Stimulated activated CD4-positive, alpha-beta T cell treated with anti-CD3 and anti-CD28 coated beads, TNF-alpha, amount 100 ng/mL, for 24 hours (primary cell): Measurements from ENCODE around the gene BCL2.

ENCODE experiments used
- DNase-seq, 3 experiments: peaks; one replicate each; pipeline ENCODE4 v3.0.0-alpha.2; 2020; ENCODE audit warnings: low read depth in 3 of 3

Gene BCL2

GRCh38 chr18:63157293-63158011, 162.1 kb downstream of the BCL2 start:
- DNase-seq: no peak

DNA sequence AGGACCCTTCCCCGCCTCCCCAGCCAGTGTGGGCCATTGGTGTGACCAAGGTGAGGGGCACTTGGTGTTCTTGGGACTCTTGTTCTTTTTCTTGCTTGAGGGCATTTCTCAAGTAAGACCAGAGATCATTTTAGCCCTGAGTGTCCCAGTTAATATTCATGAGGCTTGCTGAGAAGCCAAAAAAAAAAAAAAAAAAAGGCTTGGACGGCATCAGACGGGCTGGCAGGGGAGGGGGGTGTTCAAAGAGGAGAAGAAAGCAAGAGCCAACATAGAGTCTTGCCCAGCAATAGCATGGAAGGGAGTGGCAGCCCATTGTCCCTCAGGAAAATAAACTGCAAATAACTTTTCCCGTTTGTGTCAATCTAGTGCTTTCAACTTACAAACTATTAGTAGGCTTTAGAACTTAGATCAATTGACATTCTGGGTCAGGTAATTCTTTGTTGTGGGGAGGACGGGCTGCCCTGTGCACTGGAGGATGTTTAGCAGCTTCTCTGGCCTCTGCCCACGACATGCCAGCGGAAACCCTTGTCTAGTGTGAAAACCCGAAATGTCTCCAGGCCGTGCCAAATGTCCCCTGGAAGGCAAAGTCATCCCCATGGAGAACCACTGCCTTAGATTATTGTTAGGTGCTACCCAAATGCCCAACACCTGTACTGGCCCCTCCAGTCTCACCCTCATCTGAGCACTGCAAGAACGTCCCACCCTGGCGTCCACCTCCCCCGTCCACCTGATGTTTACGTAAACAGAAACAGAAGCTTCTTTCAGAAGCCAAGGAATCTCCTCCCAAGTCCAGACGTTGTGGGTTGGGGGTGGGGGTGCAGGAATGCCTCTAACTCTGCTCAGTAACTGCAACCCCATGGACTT, 163.4 kb downstream of the BCL2 start:
- no peak for DNase-seq

DNA sequence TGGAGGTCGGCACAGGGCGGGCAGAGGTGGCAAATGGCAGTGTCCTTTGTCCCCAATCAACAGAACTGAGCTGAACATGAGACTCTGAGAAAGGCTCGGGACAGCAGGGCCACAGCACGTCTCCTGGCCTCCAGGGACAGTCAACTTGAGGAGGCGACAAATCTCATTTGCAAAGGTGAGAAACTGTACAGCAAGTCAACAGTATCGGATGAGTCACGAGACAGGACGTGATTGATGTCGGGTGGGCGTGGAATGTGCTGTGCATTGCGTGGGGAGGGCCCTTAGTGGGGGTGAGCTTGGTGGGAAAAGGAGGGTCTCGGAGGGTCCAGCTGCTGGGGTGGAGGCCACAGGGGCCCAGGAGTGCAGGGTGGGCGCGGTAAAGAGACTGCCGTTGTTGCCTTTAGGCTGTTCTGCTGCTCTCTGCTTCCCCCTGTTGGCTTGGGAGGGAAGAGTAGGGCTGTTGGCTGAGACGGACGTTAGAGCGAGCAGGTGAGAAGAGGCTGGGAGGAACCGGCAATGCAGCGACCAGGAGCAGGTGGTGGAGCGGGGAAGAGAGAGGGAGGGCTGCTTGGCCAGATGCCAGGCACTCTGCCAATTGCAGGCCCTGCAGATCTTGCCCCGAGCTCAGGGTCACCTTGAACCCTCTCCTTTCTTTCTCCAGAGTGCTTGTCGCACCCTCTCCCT, 164.3 kb downstream of the BCL2 start:
- DNase-seq: peak; percentile 69 to 80 (median 77)

- no peak for DNase-seq
These were observed 165.0 kb downstream of the BCL2 start for GRCh38 chr18:63154350-63155152.

DNA sequence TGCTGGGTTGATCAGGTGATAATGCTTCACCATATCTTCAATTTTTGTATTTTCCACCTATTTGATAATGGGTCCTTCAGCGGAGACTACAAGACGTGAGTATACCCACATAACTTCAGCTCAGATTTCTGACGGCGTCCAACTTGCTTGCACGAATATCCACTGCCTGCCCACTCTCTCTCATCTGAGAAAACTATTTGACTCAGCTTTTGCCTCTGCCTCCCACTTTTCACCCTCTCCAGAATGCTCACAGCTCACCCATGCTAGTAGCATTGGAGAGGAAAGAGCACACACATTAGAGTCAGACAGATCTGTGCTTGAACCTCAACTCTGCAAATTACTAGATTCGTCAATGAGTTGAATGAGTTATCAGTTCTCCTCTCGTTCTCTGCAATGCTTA, 166.8 kb downstream of the BCL2 start:
- no peak for DNase-seq

GRCh38 chr18:63152096-63152495, 167.5 kb downstream of the BCL2 start:
- no peak for DNase-seq

- no peak for DNase-seq
These were observed 168.0 kb downstream of the BCL2 start for GRCh38 chr18:63151539-63151938.

GRCh38 chr18:63150942-63151421, 168.6 kb downstream of the BCL2 start:
- DNase-seq: no peak

GRCh38 chr18:63150326-63150725, 169.2 kb downstream of the BCL2 start:
- no peak for DNase-seq

GRCh38 chr18:63149302-63149587, 170.3 kb downstream of the BCL2 start:
- no peak for DNase-seq

GRCh38 chr18:63148449-63149301, 170.9 kb downstream of the BCL2 start:
- DNase-seq: no peak

DNA sequence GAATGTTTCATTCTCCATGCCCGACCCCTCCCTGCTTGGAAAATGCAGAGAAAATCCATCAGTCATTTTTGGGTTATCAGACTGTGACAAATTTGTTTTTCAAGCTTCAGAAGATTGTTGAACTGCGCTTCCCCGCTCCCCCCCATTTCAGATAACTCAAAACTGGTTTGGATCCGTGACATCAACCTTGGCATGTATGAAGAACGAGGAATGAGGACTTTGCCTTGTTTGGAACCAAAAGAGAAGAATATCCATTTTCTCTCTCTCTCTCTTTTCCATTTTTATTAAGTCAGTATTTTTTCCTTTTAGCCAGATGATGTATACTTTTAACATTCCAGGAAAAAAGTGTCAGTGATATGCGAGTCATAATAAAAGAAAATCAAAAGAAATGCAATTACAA, 171.6 kb downstream of the BCL2 start:
- no peak for DNase-seq

DNA sequence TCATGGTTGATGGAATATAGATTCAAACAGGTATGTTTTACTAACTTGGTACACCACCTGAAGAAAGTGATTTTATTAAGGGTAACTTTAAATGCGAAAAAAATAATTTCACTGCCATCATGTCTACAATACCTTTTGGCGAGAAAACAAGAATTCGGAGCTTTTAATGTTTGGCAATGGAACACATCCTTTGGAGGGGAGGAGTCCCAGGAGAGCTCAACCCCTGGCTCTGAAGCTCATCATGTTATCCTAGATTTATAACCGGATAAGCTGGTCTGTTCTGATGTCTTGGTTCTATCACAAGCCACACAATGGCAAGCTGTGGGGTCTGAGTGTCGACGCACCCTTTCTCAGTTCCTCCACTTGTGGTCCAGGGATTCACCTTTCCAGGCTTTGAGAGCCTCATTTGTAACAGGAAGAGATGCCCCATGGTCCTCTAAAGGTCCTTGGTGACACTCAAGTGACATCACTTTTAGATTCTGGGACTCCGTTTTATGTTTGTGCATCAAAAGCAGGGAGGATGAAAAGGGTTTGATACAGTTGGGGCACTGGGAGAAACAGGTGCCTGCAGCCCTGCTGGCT, 172.7 kb downstream of the BCL2 start:
- DNase-seq: no peak

DNA sequence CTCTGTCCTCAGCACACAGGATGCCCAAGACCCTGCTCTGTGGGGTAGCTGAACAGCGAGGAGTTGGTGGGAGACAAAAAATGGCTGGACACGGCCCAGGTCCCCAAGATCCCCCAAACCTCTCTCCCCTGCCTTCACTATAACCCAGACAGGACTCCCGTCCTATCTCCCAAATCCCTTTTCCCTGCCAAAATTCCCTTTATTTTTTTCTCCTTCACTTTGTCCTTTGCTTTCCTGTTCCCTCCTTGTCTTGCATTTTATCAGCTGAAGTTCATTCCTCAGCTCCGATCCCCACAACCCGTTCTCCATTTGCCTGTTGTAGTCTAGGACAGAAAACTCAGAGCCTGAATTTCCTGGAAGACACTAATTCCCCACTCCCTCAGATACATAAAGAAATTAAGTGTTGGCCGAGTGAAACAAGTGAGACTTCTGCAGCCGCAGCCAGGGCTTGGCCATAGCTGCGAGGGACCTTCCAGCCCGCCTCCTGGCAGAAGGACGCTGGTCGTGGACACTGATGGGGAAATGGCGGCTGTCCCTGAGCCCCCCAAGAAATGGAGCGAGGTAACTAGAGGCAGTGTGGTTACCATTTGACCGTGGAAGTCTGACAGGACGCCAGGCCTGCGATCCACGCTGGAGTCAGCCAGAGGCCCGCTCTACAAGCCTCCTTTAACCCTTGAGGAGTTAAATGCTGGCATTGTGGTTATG, 173.6 kb downstream of the BCL2 start:
- no peak for DNase-seq

DNA sequence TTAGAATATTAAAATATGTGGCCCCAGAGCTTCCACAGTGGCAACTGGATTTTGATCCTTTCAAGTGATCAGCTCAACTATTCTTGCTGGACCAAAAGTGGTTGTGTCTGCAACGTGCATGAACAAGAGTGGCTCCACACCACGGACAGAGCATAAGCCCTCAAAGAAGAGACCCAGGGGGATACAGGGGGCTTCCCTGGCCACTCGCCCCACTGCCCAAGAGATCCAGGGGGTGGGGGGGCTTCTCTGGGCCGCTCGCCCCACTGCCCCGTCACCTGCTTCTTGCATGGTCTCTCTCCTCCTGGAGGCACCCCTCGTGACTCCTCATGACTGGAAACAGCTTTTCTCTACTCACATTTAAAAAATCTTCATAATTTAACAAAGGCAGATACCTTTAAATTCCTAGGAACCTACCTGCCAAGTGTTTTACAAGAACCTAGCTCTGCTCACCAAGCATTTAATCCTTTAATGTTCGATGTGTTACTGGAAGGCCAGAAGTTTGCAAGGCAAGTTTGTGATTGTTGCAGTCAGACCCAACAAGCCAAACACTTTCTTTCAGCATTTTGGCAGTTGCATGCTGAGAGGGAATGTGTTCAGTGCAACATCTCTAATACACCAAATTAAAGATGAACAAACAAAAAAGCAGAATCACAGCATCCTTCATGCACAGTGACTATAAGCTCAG, 174.3 kb downstream of the BCL2 start:
- DNase-seq: no peak

- no peak for DNase-seq
These were observed 174.8 kb downstream of the BCL2 start for GRCh38 chr18:63144748-63145147.

DNA sequence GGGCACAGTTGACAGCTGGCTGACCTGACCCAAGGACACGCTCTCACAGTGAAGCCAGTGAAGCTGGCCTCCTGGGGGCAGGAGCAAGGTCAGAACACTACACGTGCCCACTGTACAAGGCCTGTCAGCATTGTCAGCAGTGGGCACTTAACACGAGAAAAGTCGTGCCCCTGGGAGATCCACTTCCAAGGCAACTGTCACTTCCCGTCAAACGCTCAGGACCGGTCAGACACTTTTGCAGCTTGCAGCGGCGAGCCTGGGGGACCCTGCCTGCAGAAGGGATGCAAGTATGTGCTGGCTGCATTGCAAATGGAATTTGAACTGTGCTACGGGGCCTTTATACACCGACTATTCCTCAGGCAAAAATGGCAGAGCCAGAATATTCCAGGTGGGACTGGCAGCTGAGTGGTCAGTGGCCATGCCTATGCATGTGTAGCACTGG, 176.2 kb downstream of the BCL2 start:
- no peak for DNase-seq

GRCh38 chr18:63142594-63143225, 176.9 kb downstream of the BCL2 start:
- no peak for DNase-seq

GRCh38 chr18:63141778-63142176, 177.8 kb downstream of the BCL2 start:
- no peak for DNase-seq
